Fibroblast of lung (primary cell): ENCODE data around the gene FADS2.

Experiments
- EZH2 ChIP-seq: IDR thresholded peaks from 2 replicates; pipeline ENCODE4 v1.5.1; 2012; ENCODE audit warnings: low read length, control low read depth, mild to moderate bottlenecking; ENCODE audit errors: missing control alignments
- TF ChIP-seq, protein P1 (sequence below), 2 donors: IDR thresholded peaks in 1 of 2; conservative IDR thresholded peaks in 1 of 2; 1 replicate in 1 of 2; 2 replicates in 1 of 2; pipeline ENCODE4 v1.5.1; 2011 to 2012; ENCODE audit warnings: low read length in 2 of 2, control low read depth in 1 of 2, inconsistent platforms in 1 of 2, low read depth in 1 of 2, mild to moderate bottlenecking in 1 of 2

DNA sequence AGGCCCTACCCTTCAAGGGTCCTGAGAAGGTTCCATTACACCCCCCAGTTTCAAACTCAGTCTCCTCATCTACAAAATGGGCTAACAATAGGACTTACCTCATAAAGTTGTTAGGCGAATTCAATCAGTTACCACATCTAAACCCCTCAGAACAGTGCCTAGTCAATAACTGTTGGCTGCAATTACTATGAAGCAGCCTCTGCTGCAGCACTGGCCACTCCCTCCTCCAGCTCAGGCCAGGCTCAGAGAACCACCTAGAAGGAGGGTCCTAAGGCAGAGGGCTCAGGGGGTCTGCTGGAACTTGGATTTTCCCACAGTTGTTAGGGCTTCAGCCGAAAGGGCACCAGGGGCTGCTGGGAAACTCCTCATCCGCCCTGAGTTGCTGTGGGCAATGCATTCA lies 58.5 kb downstream of the FADS2 start:
- TF ChIP-seq, protein P1, sequence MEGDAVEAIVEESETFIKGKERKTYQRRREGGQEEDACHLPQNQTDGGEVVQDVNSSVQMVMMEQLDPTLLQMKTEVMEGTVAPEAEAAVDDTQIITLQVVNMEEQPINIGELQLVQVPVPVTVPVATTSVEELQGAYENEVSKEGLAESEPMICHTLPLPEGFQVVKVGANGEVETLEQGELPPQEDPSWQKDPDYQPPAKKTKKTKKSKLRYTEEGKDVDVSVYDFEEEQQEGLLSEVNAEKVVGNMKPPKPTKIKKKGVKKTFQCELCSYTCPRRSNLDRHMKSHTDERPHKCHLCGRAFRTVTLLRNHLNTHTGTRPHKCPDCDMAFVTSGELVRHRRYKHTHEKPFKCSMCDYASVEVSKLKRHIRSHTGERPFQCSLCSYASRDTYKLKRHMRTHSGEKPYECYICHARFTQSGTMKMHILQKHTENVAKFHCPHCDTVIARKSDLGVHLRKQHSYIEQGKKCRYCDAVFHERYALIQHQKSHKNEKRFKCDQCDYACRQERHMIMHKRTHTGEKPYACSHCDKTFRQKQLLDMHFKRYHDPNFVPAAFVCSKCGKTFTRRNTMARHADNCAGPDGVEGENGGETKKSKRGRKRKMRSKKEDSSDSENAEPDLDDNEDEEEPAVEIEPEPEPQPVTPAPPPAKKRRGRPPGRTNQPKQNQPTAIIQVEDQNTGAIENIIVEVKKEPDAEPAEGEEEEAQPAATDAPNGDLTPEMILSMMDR (conservative IDR thresholded peaks at IDR 0.05 in 1 of 2, IDR thresholded peaks at IDR 0.05 in 1 of 2; ENCODE audit: low read depth in 1 of 2, low read length in 2 of 2): no peak
- no peak for TF ChIP-seq EZH2
